Neutrophil (primary cell): Measurements from ENCODE around the gene DMBX1.

Experiments used
- H3K27ac ChIP-seq: fragments of 200-600 bp; sonication (generic); 2 replicates; pipeline ENCODE4 v1.5.1; 2016; ENCODE audit warnings: mild to moderate bottlenecking, moderate library complexity
- H3K27me3 ChIP-seq: fragments of 200-600 bp; sonication (generic); 2 replicates; pipeline ENCODE4 v1.6.0; 2016; ENCODE audit warnings: mild to moderate bottlenecking
- H3K36me3 ChIP-seq: fragments of 200-600 bp; sonication (generic); 2 replicates; pipeline ENCODE4 v1.5.1; 2017
- H3K4me1 ChIP-seq, 2 experiments: fragments of 200-600 bp in 1 of 2; sonication (generic) in 1 of 2; 1 replicate in 1 of 2; 2 replicates in 1 of 2; pipeline versions ENCODE4 v1.5.1 to v1.6.1; 2013 to 2016; ENCODE audit warnings: low read depth in 1 of 2, low read length in 1 of 2, mild to moderate bottlenecking in 1 of 2, moderate library complexity in 1 of 2; ENCODE audit not compliant: control insufficient read depth in 1 of 2, insufficient read depth in 1 of 2
- H3K4me3 ChIP-seq, 2 experiments: fragments of 200-600 bp in 1 of 2; sonication (generic) in 1 of 2; 1 replicate in 1 of 2; 2 replicates in 1 of 2; pipeline ENCODE4 v1.5.1; 2013 to 2016; ENCODE audit warnings: low read depth in 1 of 2, low read length in 1 of 2, mild to moderate bottlenecking in 1 of 2, moderate library complexity in 1 of 2
- H3K9me3 ChIP-seq: fragments of 200-600 bp; sonication (generic); 2 replicates; pipeline ENCODE4 v1.5.1; 2016
- TF ChIP-seq, protein P1 (sequence below): fragments of 200-600 bp; sonication (generic); IDR thresholded peaks from 2 replicates; pipeline ENCODE4 v1.5.1; 2016; ENCODE audit warnings: antibody characterized with exemption

Gene DMBX1

DNA sequence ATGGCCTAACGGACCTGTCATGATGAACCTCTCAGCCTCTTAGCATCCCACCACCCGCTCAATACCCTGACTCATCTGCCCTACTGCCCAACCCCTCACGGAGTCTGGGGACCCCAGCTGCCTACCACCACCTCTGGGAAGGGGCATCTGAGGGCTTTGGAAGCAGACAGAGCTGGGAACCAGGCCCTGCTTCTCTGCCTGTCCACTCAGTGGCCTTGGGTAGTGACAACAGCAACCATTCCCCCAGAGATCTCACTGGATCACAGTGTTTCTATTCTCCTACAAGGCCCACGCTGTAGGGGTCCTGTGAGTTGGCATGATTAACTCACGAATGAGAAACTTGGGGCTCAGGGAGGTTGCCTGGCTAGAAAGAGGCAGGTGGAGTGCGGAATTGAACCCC lies 32.5 kb upstream of the DMBX1 start:
- H3K27ac ChIP-seq, result no peak overlapping the region
- H3K9me3 ChIP-seq, result no peaks in the 10 kb centered on the region
- H3K4me3 ChIP-seq, result no peak overlapping the region
- TF ChIP-seq, protein P1, sequence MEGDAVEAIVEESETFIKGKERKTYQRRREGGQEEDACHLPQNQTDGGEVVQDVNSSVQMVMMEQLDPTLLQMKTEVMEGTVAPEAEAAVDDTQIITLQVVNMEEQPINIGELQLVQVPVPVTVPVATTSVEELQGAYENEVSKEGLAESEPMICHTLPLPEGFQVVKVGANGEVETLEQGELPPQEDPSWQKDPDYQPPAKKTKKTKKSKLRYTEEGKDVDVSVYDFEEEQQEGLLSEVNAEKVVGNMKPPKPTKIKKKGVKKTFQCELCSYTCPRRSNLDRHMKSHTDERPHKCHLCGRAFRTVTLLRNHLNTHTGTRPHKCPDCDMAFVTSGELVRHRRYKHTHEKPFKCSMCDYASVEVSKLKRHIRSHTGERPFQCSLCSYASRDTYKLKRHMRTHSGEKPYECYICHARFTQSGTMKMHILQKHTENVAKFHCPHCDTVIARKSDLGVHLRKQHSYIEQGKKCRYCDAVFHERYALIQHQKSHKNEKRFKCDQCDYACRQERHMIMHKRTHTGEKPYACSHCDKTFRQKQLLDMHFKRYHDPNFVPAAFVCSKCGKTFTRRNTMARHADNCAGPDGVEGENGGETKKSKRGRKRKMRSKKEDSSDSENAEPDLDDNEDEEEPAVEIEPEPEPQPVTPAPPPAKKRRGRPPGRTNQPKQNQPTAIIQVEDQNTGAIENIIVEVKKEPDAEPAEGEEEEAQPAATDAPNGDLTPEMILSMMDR, result no peak
- H3K4me1 ChIP-seq, result no peaks in the 10 kb centered on the region
- peaks cover 86% of the 10 kb centered on the region for H3K27me3 ChIP-seq
- H3K36me3 ChIP-seq, result no peaks in the 10 kb centered on the region

DNA sequence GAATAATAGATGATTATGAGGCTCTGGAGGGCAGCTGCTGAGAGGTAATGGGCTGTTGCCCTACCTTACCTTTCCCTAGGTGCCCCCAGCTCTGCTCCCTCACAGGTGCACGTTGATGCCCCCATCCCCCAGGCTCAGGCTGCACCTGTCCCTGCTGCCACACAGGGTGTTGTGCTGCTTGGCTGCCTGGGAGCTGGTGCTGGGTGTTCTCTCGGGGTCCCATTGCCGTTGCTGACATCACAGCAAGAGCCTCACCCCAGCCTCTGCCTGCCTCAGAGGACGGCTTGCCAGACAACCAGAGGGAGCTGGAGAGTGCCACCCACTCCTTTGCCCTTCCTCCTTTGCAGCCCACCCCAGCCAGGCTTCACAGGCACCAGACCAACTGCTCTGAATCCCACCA lies 31.4 kb upstream of the DMBX1 start:
- Histone ChIP-seq H3K4me1 (no peaks in the 10 kb centered on the region), H3K27me3 (peaks cover 86% of the 10 kb centered on the region)
- TF ChIP-seq, protein P1, result no peak

DNA sequence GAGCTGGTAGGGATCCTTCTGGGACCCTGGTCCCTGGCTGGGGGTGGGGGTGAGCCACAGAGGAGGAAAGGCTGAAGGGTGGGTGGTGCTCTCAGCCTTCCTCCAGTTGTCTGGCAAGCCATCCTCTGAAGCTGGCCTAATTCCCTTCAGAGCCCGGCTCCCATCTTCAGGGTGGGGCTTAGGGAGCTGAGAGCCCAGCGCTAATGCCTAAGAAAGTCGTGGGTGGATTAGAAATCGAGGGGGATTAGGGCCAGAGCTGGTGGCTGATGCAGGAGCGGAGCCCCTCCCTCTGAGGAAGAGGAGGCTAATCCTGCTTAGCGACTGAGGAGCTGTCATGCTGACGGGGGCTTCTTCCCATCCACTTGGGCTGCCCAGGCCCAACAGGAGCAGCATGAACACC lies 30.8 kb upstream of the DMBX1 start:
- Histone ChIP-seq H3K27ac (no peak overlapping the region), H3K4me3 (no peak overlapping the region), H3K27me3 (peaks cover 86% of the 10 kb centered on the region), H3K36me3 (no peaks in the 10 kb centered on the region), H3K9me3 (no peaks in the 10 kb centered on the region), H3K4me1 (no peaks in the 10 kb centered on the region)
- TF ChIP-seq, protein P1, result no peak

More for the DNA sequence above, 31.4 kb upstream of the DMBX1 start:
- no peaks in the 10 kb centered on the region for H3K36me3 ChIP-seq
- H3K27ac ChIP-seq, result no peak overlapping the region
- H3K4me3 ChIP-seq, result no peak overlapping the region
- H3K9me3 ChIP-seq, result no peaks in the 10 kb centered on the region

DNA sequence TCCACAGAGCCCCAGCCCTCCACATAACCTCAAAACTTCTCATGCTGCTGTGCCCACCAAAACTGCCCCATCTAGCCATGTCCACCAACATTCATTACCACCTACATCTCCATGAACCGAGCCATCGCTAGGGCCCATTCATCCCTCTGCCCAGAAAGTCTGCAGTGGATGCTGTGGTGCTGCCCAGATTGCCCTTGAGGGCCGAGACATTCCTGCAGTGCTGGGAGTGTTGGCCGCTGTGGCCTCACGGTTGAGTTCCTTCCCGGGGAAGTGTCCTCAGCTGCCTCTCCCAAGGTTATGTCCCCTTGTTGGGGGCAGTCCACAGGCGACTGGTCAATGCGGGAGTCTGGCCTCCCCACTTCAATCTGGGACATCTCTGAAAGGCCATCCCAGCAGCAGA lies 30.3 kb upstream of the DMBX1 start:
- no peak overlapping the region for H3K27ac ChIP-seq
- H3K27me3 ChIP-seq, result peaks cover 86% of the 10 kb centered on the region
- H3K9me3 ChIP-seq, result no peaks in the 10 kb centered on the region
- TF ChIP-seq, protein P1, result no peak
- no peaks in the 10 kb centered on the region for H3K36me3 ChIP-seq
- no peaks in the 10 kb centered on the region for H3K4me1 ChIP-seq
- H3K4me3 ChIP-seq, result no peak overlapping the region

DNA sequence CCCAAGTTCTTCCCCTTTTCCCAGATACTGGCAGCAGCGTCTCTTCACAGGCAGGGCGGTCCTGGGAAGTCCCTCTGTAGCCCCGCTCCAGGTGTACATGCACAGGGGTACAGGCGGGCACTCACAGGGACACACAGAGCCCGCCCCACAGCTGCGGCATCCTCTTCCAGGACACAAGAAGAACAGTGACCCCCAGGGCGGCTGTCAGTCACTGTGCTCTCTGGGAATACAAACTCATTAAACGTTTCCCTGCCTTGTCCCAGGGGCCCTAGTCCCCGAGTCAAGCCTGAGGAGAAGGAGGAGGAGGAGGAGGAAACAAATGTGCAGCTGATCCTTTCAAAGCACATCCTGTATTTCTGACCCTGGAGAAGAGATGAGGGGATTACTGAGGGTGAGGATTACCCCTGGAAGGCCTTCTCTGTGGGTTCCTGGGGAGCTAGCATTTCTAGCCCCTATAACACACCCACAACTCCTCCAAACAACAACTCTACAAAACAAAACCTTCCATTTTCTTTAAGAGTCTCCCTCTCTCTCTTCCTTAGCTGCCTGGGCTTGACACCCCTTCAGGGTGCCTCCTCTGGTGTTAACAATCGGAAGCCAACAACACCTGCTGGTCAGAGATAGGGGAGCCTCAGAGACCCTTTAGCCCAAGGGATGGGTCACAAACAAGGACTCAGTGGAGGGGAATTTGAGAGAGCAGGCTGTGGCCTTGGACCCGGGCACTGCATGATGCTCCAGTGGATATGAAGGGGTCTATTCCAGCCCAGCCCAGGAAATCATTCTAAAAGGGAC lies 28.4 kb upstream of the DMBX1 start:
- Histone ChIP-seq H3K27ac (no peak overlapping the region), H3K4me1 (peaks cover 0 to under 1% of the 10 kb centered on the region in 2 experiments), H3K4me3 (no peak overlapping the region), H3K9me3 (no peaks in the 10 kb centered on the region), H3K36me3 (no peaks in the 10 kb centered on the region), H3K27me3 (peaks cover 86% of the 10 kb centered on the region)
- TF ChIP-seq, protein P1, result no peak
